NCI-H2107 treated with DMSO at 0.1 percent for 48 hours (cell line): ENCODE data around the gene INPP5D.

ENCODE experiments used
- DNase-seq: peaks from one replicate; lab custom pipeline; 2025; ENCODE audit not compliant: unreplicated experiment; lab: John Stamatoyannopoulos, UW

Gene INPP5D

DNA sequence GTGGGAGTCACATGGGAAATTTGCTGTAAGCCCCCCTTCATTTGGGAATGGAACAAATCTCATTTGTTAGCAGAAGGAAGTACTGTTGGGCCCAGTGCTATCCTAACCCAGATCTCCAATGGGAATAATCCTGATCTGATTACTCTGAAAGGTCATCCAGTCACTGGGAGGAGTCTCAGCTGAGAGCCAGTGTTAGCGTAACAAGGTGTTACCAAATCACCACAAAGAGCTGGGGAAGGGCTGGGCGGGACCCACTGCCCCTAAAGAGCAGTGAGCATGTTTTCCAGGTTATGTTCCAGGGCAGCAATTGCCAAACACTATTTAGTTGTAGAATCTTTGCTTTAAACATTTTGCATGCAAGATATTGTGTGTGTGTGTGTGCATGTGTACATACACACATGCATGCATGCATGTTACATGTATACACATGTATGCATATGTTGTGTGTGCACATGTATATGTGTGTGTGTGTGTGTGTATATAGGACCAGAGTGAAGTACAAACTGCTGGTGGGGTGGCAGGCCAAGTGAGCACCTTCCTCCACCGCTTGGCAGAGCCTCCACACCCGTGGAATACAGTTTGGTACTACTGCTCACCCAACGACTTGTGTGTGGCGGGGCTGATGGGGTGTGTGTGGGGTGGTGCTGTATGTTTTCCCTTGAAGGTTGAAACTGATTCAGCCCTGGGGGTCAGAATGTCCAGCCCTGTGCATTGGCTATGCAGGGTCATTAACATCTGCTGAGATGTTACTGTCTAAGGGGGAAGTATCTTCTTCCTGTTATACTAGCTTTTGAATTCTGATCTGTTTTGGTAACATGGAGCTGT is 15.2 kb downstream of the INPP5D start:
- no peak for DNase-seq

DNA sequence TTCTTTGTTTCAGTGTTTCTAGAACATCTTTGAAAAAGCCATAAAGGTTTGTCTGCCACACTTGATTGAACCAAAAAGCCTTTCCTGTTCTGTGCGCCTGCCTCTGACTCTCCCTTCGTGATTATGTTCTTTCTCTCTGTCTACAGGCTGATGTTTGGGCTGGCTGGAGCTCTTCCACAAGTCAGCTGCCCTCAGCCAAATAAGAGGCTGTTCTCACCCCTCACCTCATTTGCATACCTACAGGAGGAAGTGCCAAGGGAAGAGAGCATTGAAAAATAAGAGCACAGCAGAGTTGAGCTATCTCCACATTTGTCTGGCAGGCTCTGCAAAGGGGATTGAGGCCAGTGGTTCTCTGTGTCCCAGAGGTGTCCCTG is 15.8 kb downstream of the INPP5D start:
- no peak for DNase-seq

DNA sequence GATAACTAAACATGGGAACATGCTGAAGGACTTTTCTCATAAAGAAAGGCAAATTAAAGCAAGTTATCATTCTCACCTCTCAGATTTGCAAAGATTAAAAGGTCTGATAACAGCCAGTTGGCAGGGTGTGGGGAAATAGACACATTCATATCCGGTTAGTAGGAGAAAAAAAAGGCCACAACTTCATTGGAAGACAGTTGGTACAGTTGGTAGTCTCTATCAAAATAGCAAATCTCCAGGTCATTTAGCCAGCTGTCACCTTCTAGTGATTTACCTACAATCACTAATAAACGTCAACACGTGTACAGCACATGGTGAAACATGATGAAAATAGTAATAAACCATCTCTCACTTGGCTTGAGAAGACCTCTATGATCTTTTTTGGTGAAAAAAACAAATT is 16.6 kb downstream of the INPP5D start:
- DNase-seq = no peak

GRCh38 chr2:233079473-233079877 is 19.3 kb downstream of the INPP5D start:
- DNase-seq = no peak

- no peak for DNase-seq
Measured at GRCh38 chr2:233079953-233080835, 20.1 kb downstream of the INPP5D start.

DNA sequence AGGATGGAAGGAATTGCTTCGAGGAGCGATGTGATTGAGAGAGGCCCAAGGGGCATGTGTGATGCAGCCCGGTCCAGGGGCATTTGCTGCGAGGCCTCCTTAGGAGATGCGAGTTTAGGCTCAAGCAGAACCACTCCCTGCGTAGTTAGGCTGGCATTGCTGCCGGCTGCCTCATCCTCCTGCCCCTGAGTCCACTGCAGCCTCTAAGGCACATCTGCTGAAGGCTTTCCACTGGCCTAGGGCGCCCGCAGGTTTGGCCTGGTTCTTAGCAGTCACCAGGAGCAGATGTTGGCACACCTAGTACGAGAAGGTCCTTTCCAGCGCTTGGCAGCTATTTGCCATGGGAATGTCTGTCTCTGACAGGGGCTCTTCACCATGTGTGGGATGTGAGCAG is 20.7 kb downstream of the INPP5D start:
- DNase-seq = no peak

DNA sequence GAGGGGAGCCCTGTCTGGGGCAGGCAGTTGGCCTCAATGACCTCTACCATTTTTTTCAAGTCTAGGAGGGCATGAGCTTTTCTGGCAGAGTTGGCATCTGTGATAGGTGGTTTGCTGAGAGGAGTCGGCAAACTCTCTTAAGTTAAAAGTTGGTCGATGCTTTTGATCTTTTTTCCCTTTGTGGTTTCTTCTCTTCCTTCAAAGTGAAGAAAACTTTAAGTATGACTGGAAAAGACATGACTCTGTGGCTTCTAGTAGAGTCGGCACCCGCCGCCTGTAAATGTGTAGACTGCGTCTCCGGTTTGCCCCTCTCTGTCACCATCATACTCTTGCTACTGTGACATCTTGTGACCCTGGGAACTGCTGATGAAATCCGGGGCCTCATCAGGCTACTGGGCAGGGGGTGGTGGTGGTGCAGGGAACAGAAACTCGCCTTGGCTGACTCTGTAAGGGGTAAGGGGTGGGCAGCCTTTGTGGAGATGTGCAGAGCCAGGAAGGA is 21.1 kb downstream of the INPP5D start:
- no peak for DNase-seq

DNA sequence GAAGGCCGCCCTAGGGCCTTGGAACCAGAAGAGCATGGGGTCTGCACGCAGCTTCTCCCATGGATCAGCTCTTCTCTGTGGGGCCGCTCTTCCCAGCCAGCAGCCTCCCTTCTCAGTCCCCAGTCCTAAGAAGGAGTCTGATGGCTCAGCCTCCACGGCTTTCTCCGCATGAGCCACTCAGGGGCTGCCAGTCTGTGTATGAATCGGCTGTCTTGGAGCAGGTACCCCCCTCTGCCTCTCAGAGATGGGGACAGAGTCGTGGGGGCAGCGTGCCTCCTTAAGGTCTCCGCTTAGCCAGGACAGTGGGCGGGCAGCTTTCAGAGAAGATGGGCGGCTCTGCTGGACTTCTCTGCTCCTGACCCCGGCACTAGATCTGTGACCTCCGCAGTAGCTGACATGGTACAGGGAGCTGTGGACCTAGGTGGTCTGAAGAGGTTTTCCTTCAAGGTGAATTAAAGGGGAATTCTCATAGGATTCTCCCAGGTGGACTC is 21.6 kb downstream of the INPP5D start:
- no peak for DNase-seq

DNA sequence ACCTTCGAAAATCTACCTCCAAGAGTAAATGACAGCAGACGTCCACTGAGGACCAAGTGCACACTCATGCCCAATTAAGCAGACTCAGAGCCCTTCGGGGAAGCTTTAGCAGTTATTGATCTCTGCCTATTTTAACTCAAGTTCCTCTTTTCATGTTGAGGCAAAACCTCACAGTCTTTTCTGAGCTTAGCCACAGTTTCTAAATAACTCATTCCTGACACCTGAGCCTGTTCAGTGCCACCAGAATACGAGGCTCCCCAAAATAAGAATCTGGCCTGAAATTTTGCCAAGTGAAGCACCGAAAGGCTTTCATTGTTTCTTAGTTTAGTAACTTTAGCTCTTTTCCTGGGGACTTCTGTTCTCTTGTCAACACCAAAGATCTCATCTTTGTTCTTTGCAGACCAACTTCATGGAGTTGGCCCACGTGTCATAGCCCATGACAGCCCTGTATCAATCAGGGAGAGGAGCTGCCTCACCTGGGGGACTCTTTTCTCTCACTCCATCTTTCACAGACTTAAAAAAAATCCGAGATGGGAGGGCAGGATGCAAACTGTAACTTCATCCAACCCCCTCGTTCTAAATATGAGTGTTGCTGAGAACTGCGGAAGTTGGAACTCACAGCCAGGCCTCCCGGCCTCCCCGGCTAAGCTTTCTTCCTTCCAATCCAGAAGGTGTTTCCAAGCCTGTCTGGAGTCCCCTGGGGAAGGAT is 22.2 kb downstream of the INPP5D start:
- DNase-seq = no peak

DNA sequence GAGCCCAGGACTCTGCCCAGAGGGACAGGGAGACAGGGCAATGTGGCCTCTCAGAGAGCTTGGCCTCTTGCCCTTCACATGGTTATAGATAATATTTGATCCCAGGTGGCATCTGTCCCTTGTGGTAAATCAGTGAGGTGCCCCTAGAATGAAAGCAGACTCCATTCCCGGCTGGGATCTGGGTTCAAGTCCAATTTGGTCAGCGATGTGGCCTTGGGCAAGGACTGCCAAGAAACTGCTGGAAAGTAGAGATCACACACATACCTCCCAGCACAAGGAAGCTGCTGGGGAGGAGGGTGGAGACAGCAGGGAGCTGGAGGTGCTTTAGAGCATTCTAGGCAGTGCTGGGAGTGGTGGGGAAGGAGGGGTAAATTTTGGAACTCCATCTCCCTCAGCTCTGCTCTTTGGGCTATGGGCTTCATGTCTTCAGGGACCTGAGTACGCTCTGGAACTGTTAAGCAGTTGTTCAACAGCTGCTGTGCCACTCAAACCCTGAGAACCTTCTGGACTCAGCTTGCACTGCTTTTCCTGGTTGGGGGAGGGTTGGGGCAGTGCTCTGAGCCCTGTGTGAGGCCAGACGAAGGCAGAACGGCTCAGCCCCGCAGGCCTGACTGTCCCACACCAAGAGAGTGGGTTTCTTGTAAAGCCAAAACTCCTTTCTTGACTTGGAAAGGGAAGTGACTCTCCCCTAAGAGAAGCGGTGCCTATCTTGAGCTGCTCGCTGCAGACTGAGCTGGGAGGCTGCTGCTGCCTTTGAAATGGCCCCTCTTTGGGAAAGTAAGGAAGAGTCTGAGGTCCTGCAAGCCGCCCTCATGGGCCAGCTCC is 23.0 kb downstream of the INPP5D start:
- DNase-seq = no peak

DNA sequence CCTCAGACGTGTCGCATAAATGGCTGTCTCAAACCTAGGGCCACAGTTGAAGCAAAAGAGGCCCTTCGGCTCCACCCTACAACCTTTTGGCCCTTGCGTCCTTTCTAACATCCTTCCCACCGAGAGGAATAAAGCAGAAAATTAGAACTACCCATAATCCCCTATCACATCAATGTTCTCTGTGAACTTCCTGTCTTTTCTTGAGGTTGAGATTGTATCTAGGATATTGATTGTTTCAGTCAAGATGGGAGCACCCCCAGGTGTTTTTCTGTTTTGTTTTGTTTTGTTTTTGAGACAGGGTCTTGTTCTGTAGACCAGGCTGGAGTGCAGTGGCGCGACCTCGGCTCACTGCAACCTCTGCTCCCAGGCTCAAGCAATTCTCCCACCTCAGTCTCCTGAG is 23.6 kb downstream of the INPP5D start:
- DNase-seq = no peak

DNA sequence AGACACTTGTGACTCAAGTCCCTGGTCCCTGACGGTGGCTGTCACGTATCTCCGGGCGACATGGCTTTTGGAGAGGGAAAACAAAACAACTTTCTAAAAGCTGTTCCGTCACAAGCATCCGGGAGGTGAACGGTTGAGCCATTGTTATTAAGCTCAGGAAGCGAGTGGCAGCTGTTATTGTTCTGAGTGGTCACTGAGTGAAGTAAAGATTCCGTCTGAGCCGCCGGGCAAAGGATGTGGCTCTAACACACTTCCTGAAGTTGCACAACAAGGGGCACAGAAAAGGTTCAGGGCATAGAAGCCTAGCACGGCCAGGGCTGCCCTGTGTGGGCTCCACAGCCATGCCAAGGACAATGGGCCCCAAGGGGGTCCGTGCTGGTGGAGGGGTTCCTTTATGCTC is 24.3 kb downstream of the INPP5D start:
- no peak for DNase-seq

DNA sequence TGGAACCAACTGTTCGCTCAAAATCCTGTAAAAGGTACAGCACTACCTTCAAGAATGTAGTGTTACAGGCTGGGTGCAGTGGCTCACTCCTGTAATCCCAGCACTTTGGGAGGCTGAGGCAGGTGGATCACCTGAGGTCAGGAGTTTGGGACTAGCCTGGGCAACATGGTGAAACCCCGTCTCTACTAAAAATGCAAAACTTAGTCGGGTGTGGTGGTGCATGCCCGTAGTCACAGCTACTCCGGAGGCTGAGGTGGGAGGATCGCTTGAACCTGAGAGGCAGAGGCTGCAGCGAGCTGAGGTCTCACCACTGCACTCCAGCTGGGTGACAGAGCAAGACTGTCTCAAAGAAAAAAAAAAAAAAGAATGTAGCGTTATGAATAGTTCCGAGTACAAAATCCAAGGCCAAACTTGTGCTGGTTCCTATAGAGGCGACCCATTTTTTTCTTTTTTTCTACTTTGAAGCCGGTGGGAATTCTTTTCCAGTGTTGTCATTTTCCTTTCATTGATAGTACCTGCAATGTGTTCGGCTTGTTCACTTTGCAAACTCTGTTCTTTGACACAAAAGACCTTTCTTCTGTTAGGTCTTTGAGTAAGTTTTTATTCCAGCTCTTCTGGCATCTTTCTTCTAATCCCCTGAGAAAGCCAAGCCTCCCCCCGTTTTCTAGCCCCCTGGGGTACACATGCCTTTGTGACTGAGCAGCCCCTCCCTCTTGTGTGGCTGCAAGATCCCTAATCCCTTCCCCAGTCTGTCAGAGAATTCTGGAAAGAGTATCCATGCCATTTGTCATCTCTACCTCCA is 25.1 kb downstream of the INPP5D start:
- no peak for DNase-seq

DNA sequence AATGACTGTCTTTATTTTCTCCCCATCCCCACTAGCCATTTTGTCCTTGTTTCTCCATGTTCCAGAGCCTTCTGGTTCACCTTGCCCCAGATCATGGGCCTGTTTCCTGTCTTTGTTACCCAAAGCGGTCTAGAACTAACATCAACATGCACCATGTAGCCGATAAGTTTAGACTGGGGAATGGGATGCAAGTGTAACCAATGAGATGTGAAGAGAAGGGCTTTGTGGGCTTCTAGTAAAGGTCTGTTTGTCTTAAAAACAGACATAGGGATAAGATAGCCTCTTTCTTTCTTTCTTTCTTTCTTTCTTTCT is 25.7 kb downstream of the INPP5D start:
- no peak for DNase-seq

DNA sequence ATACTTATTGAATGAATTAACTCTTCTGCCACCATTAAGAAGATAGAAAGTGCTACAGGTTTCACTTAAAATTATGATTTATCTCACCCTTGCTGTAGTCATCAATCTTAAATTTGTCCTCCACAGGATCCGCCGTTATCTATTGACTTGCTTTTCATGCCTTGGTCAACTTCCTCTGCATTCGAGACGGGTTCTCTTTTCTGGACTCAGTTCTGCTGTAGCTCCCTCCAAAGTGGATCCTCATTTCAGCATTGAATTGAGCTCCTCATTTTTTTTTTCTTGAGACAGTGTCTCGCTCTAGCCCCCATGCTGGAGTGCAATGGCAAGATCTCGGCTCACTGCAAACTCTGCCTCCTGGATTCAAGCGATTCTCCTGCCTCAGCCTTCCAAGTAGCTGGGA is 27.6 kb downstream of the INPP5D start:
- no peak for DNase-seq

- DNase-seq = no peak
Measured at GRCh38 chr2:233088972-233089345, 28.8 kb downstream of the INPP5D start.

DNA sequence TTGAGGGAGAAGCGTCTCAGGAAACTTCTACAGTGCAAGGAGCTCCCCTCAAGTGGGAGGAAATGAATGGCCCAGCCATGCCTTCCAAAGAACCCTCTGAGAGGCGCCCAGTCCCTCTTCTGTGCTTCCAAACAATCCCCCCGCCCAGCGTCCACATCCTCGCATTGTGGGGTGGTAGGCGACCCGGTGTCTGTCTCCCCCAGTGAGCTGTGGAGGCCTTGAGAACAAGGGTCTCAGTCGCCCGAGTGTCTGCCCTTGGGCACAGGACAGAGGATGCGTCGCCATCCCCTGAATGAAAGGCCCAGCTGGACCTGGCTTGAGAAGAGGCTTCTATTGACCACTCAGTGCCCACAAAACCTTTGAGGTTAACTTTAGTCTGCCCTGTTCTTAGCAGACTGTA is 29.7 kb downstream of the INPP5D start:
- no peak for DNase-seq

- no peak for DNase-seq
Measured at GRCh38 chr2:233090879-233091278, 30.7 kb downstream of the INPP5D start.

DNA sequence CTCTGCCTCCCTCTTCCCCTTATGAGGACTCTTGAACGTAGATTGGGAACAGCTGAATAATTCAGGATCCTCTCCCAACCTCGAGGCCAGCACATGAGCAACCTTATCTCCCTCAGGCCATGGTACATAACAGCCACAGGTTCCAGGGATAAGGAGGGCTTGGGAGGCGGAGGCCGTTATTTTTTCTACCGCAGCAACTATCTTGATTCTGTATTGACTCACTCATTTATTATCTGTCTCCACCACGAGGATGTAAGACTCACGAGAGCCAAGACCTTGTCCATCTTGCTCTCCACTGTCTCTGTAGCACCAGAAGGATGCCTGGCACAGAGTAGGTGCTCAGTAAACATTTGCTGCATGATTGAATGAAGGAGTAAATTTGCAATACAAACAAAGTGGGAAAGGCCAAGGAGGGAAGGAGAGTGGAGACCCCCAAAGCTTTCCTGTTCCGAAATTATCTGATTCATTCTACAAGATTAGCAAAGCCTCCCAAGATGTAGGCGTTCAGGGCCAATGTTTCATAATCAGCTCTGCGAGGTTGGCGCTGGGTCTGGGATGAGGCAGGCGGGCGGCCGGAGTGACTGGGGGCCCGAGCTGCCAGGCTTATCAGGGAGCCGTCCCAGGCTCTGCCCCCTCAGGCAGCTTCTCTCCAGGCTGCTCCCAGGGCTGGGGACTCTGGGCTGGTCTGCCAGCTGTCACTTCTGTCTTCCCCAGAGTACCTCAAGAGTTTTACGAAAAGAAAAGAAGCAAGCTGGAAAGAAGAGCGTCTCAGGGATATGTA is 31.6 kb downstream of the INPP5D start:
- DNase-seq = no peak
